ENCODE measurements around the gene UBL4A.
A peak's percentile ranks its signal among the peaks of the same experiment; 100 is the strongest.

The UBL4A gene

DNA sequence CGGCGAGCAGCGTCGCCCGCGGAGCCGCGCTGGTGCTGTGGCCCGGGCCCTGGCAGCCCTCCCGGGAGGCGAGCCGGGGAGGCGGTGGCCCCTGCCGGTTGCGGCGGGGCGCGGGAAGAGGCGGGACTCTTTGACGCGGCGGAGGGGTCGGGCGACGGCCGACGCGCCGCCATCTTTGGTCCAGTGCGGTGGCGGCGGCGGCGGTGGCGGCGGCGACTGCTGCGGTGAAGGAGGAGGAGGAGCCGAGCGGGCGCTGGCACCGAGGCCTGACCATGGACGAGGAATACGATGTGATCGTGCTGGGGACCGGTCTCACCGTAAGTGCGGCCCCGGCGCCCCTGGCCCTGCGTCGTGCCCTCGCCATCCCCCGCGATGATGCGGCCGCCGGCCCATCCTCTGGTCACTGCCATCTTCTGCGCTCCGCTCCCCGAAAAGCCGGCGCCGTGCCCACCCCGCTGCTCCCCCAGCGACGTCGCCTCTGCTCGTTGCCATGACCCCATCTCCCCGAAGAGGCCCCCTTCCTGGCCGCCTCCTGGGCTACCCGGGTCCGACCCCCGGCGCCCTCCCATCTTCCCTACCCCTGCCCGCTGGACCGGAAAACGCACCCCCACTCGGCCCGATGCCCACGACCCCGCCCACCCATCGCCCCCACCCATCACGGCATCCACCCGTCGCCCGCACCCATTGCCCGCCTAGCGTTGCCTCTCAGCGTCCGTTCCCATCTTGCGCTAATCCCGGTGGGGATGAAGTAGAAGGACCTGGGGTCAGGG lies 49.2 kb downstream of the UBL4A start, which contains the start of gene GDI1:
TSS of gene GDI1 (plus strand) at position 172 of the 770 bp plus-strand sequence. CDS start at position 273, 101 bp downstream.
- peak; percentile 59 for DNase-seq

DNA sequence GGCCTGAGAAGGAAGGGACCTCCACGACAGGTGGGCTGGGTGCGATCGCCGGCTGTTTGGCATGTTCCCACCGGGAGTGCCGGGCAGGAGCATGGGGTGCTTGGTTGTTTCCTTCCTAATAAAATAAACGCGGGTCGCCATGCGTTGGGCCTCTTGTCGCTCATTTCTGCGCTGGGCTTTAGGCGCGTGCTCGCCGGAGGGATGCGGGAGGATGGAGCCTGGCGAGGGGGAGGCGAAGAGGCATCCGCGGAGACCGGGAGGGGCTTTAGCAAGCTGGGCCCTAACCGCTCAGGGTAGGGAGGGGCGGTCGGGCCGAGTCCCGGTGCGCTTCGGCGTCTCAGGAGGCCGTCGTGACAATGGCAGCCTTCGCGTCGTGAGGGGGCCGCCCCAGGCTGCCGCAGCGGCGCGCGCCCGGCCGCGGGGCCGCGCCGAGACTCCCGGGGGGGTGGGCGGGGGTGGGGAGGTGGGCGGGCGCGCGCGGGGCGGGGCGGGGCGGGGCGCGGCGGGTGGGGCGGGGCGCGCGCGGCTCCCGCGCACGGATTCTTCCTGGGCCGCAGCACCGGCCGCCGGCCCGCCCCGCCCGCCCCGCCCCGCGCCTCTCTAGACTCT lies 49.9 kb downstream of the UBL4A start:
- peak; percentile 40 for DNase-seq

DNA sequence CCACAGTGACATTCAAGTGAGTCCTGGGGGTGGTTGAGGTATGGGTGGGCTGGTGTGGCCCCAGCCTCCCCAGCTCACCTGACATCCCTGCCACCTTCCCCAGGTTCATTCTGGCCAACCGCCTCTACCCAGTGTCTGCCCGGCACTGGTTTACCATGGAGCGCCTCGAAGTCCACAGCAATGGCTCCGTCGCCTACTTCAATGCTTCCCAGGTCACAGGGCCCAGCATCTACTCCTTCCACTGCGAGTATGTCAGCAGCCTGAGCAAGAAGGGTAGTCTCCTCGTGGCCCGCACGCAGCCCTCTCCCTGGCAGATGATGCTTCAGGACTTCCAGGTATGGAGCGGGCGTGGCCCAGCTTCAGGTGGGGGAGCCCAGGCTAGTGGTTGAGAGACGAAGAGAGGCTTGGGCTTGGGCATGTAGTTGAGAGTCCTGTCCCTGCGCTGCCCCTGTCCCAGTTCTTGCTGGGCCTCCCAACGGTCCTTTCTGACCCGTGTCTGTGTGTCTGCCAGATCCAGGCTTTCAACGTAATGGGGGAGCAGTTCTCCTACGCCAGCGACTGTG lies 51.2 kb downstream of the UBL4A start:
- no peak for DNase-seq

DNA sequence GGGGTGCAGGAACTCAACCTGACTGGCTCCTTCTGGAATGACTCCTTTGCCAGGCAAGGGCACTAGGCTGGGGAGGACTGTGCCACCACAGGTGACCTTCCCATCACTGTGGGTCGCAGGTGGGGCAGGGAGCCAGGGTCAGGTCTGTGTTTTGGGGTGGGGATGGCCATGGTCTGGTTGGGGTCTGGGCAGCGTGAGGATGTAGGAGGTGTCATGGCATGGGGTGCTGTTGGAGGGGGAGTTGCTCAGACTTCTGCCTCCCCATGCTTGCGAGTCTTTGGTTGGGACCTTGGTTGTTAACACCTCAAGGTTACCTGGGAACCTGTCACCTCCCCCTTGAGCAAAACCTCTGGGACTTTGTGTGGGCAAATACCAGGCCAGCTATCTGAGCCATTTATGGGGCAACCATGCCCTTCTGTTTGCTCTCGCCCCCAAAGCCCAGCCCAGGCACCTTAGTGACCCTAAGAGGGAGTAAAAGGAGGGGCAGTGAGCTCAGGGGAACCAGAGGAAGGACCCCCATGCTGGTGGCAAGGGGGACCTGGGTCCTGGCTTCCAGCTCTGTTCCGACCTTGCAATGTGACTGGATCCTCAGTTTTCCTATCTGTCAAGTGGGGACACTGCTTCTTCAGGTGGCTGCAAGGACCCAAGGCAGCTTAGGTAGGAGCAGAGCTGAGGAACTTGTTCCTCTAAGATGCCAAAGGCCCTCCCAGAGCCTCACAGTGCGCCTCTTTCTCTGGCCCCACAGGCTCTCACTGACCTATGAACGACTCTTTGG lies 51.8 kb downstream of the UBL4A start:
- DNase-seq = no peak

Measured in T-helper 9 cell (primary cell).